K562 (cell line): ENCODE data around the gene COPE. TPM values are rescaled to one million over a fixed set of nuclear protein-coding genes. Genes with fewer than 3 reads are reported as not detected.

ENCODE experiments used
- BRCA1 ChIP-seq, 2 experiments: fragments of 450-650 bp in 1 of 2; sonication (generic) in 1 of 2; formaldehyde crosslinking in 1 of 2; IDR thresholded peaks; 2 replicates each; pipeline versions ENCODE4 v1.5.0 to v1.6.1; 2017 to 2020; ENCODE audit warnings: mild to moderate bottlenecking in 1 of 2, missing genetic modification reagents in 1 of 2
- GATAD2B ChIP-seq: fragments of 450-650 bp; IDR thresholded peaks from 2 replicates; pipeline ENCODE4 v1.6.1; 2017; ENCODE audit warnings: mild to moderate bottlenecking, borderline replicate concordance
- MXI1 ChIP-seq: IDR thresholded peaks from 2 replicates; pipeline ENCODE4 v1.6.1; 2011; ENCODE audit warnings: low read depth, mild to moderate bottlenecking, improper control_type of control experiment, low read length
- PHB ChIP-seq: fragments of 250-450 bp; sonication (Bioruptor Pico); IDR thresholded peaks from 2 replicates; pipeline ENCODE4 v1.5.0; 2021
- POLR2H ChIP-seq: IDR thresholded peaks from 2 replicates; pipeline ENCODE4 v1.6.1; 2016; ENCODE audit warnings: missing genetic modification characterization, low read depth, mild to moderate bottlenecking, control low read depth, missing compliant biosample characterization, moderate library complexity
- ZFX ChIP-seq: sonication (generic); formaldehyde crosslinking; IDR thresholded peaks from 2 replicates; pipeline ENCODE4 v1.8.0; 2022; ENCODE audit warnings: mild to moderate bottlenecking, missing genetic modification reagents, moderate library complexity
- ZNF224 ChIP-seq: sonication (generic); formaldehyde crosslinking; IDR thresholded peaks from 2 replicates; pipeline ENCODE4 v1.8.0; 2022; ENCODE audit warnings: mild to moderate bottlenecking, missing genetic modification reagents
- ZNF239 ChIP-seq: fragments of 250-450 bp; sonication (Bioruptor Pico); IDR thresholded peaks from 2 replicates; pipeline ENCODE4 v1.4.0; 2020; ENCODE audit warnings: mild to moderate bottlenecking
- ZNF24 ChIP-seq: fragments of 450-650 bp; IDR thresholded peaks from 2 replicates; pipeline ENCODE4 v1.6.1; 2016
- ZNF282 ChIP-seq: sonication (generic); formaldehyde crosslinking; IDR thresholded peaks from 2 replicates; pipeline ENCODE4 v1.8.1; 2023; ENCODE audit warnings: missing genetic modification reagents
- polyA plus RNA-seq, 8 experiments: library from polyadenylated mRNA; depleted of rRNA in 4 of 8; stranded (reverse) in 5 of 8; unstranded in 3 of 8; fragments of >200 nt; fragmentation: Nextera tagmentation in 2 of 8; fragmentation: Illumina TruSeq in 1 of 8; extraction: Ambion mirVana in 2 of 8; extraction: Trizol in 1 of 8; gene quantifications; 2 replicates each; pipeline versions ENCODE4 v1.2.1 to v1.2.3, GENCODE V29; 2011 to 2014; ENCODE audit warnings: inconsistent platforms in 1 of 8, missing spikeins in 1 of 8
- total RNA-seq, 7 experiments: library from RNA; depleted of rRNA in 6 of 7; stranded (reverse); fragments of >200 nt in 6 of 7; fragmentation: Illumina TruSeq in 2 of 7; extraction: Trizol in 2 of 7; gene quantifications; 2 replicates each; pipeline versions ENCODE4 v1.2.1 to v1.2.3, GENCODE V29; 2011 to 2021; ENCODE audit warnings: low replicate concordance in 1 of 7
- TF ChIP-seq, protein P1 (sequence below), 2 experiments: fragments of 450-650 bp; IDR thresholded peaks; 2 replicates each; pipeline ENCODE4 v1.6.1; 2018; ENCODE audit warnings: mild to moderate bottlenecking in 2 of 2, low read depth in 1 of 2; ENCODE audit not compliant: partially characterized antibody in 2 of 2
- TF ChIP-seq, protein P2 (sequence below), 2 experiments: fragments of 150-350 bp in 1 of 2; IDR thresholded peaks; 2 replicates each; pipeline ENCODE4 v1.6.1; 2012 to 2016; ENCODE audit warnings: low read depth in 2 of 2, low read length in 2 of 2, mild to moderate bottlenecking in 1 of 2, moderate library complexity in 1 of 2
- TF ChIP-seq, protein P3 (sequence below): IDR thresholded peaks from 2 replicates; pipeline ENCODE4 v1.6.1; 2014; ENCODE audit warnings: antibody characterized with exemption
- TF ChIP-seq, protein P4 (sequence below), 3 experiments: fragments of 200-800 bp in 1 of 3; sonication (Bioruptor generic) in 1 of 3; sonication (generic) in 1 of 3; formaldehyde crosslinking in 1 of 3; IDR thresholded peaks; 2 replicates each; pipeline versions ENCODE4 v1.6.1 to v1.8.0; 2016 to 2022; ENCODE audit warnings: mild to moderate bottlenecking in 2 of 3, missing compliant biosample characterization in 2 of 3, missing genetic modification characterization in 2 of 3, missing genetic modification reagents in 1 of 3
- TF ChIP-seq, protein P5 (sequence below): fragments of 450-650 bp; IDR thresholded peaks from 2 replicates; pipeline ENCODE4 v1.6.1; 2016

COPE gene
- total and polyA plus RNA-seq, 9 of the 15 experiments (the other 6 are each of a cell fraction or from before 2014, with no cell fraction given) = 5.8 to 273 (median 147) TPM

DNA sequence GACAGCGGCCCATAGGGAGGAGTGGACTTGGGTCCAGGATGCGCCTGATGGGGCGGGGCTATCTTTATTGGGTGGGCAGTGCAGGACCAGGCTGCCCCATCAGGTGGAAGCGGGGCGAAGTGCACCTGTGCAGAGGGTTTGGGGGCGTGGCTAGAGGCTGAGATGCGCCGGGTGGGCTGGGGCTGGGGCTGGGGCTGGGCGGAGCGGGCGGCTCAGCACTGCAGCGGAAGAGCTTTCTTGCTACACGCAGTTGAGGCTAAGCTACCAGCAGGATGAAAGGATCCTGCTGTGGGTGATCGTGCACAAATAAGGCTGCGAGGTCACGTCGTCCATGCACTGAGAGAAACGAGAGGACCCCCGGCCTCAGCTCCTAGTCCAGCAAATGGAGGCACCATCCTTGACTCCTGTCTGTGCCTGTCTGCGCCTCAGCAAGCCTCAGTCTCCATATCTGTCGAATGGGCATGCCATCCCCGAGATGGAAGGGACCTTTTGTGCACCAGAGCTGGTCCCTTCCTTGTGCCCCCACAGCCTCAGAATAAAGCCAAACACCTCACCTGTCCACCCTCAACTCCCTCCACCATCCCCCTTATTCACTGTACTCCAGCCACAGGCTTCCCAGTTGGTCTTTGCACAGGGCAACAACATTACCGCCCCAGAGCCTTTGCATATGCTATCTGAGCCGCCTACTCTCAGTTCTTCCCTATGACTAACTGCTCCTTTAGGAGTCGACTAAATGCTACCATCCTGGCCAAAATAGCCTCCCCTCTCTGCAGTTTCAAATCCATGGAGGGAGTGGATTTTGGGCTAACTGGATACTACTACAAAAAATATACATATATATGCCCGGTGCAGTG, 42.8 kb upstream of the COPE start (continued):
- TF ChIP-seq ZNF24 = no peak
- TF ChIP-seq MXI1 = no peak
- TF ChIP-seq GATAD2B = no peak
- no peak for TF ChIP-seq ZFX
- TF ChIP-seq, protein P1, sequence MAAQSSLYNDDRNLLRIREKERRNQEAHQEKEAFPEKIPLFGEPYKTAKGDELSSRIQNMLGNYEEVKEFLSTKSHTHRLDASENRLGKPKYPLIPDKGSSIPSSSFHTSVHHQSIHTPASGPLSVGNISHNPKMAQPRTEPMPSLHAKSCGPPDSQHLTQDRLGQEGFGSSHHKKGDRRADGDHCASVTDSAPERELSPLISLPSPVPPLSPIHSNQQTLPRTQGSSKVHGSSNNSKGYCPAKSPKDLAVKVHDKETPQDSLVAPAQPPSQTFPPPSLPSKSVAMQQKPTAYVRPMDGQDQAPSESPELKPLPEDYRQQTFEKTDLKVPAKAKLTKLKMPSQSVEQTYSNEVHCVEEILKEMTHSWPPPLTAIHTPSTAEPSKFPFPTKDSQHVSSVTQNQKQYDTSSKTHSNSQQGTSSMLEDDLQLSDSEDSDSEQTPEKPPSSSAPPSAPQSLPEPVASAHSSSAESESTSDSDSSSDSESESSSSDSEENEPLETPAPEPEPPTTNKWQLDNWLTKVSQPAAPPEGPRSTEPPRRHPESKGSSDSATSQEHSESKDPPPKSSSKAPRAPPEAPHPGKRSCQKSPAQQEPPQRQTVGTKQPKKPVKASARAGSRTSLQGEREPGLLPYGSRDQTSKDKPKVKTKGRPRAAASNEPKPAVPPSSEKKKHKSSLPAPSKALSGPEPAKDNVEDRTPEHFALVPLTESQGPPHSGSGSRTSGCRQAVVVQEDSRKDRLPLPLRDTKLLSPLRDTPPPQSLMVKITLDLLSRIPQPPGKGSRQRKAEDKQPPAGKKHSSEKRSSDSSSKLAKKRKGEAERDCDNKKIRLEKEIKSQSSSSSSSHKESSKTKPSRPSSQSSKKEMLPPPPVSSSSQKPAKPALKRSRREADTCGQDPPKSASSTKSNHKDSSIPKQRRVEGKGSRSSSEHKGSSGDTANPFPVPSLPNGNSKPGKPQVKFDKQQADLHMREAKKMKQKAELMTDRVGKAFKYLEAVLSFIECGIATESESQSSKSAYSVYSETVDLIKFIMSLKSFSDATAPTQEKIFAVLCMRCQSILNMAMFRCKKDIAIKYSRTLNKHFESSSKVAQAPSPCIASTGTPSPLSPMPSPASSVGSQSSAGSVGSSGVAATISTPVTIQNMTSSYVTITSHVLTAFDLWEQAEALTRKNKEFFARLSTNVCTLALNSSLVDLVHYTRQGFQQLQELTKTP (IDR thresholded peaks at IDR 0.05; ENCODE audit: low read depth in 1 of 2, partially characterized antibody in 2 of 2) = no peak
- TF ChIP-seq, protein P2, sequence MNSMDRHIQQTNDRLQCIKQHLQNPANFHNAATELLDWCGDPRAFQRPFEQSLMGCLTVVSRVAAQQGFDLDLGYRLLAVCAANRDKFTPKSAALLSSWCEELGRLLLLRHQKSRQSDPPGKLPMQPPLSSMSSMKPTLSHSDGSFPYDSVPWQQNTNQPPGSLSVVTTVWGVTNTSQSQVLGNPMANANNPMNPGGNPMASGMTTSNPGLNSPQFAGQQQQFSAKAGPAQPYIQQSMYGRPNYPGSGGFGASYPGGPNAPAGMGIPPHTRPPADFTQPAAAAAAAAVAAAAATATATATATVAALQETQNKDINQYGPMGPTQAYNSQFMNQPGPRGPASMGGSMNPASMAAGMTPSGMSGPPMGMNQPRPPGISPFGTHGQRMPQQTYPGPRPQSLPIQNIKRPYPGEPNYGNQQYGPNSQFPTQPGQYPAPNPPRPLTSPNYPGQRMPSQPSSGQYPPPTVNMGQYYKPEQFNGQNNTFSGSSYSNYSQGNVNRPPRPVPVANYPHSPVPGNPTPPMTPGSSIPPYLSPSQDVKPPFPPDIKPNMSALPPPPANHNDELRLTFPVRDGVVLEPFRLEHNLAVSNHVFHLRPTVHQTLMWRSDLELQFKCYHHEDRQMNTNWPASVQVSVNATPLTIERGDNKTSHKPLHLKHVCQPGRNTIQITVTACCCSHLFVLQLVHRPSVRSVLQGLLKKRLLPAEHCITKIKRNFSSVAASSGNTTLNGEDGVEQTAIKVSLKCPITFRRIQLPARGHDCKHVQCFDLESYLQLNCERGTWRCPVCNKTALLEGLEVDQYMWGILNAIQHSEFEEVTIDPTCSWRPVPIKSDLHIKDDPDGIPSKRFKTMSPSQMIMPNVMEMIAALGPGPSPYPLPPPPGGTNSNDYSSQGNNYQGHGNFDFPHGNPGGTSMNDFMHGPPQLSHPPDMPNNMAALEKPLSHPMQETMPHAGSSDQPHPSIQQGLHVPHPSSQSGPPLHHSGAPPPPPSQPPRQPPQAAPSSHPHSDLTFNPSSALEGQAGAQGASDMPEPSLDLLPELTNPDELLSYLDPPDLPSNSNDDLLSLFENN (IDR thresholded peaks at IDR 0.05; ENCODE audit: low read depth in 2 of 2, low read length in 2 of 2) = no peak
- TF ChIP-seq, protein P3, sequence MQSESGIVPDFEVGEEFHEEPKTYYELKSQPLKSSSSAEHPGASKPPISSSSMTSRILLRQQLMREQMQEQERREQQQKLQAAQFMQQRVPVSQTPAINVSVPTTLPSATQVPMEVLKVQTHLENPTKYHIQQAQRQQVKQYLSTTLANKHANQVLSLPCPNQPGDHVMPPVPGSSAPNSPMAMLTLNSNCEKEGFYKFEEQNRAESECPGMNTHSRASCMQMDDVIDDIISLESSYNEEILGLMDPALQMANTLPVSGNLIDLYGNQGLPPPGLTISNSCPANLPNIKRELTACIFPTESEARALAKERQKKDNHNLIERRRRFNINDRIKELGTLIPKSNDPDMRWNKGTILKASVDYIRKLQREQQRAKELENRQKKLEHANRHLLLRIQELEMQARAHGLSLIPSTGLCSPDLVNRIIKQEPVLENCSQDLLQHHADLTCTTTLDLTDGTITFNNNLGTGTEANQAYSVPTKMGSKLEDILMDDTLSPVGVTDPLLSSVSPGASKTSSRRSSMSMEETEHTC = no peak
- no peak for TF ChIP-seq ZNF239
- no peak for TF ChIP-seq ZNF224 (CRISPR knock-in tag)
- no peak for TF ChIP-seq ZNF282
- TF ChIP-seq, protein P4, sequence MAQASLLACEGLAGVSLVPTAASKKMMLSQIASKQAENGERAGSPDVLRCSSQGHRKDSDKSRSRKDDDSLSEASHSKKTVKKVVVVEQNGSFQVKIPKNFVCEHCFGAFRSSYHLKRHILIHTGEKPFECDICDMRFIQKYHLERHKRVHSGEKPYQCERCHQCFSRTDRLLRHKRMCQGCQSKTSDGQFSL (CRISPR knock-in tag; IDR thresholded peaks at IDR 0.05) = no peak
- TF ChIP-seq, protein P4 (tag; IDR thresholded peaks at IDR 0.05) = no peak
- no peak for TF ChIP-seq BRCA1 (IDR thresholded peaks at IDR 0.05)
- no peak for TF ChIP-seq BRCA1 (CRISPR knock-in tag; IDR thresholded peaks at IDR 0.05)
- TF ChIP-seq, protein P5, sequence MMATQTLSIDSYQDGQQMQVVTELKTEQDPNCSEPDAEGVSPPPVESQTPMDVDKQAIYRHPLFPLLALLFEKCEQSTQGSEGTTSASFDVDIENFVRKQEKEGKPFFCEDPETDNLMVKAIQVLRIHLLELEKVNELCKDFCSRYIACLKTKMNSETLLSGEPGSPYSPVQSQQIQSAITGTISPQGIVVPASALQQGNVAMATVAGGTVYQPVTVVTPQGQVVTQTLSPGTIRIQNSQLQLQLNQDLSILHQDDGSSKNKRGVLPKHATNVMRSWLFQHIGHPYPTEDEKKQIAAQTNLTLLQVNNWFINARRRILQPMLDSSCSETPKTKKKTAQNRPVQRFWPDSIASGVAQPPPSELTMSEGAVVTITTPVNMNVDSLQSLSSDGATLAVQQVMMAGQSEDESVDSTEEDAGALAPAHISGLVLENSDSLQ = no peak
- TF ChIP-seq POLR2H (tag) = no peak
- TF ChIP-seq PHB = no peak
